ENCODE data around the gene SP2. TPM values are rescaled to one million over a fixed set of nuclear protein-coding genes. Genes with fewer than 3 reads are reported as not detected.

SP2 gene
- total and polyA plus RNA-seq, 2 donors (not counting 1 experiment from before 2014, with no cell fraction given) = 1.5 to 2.6 TPM

DNA sequence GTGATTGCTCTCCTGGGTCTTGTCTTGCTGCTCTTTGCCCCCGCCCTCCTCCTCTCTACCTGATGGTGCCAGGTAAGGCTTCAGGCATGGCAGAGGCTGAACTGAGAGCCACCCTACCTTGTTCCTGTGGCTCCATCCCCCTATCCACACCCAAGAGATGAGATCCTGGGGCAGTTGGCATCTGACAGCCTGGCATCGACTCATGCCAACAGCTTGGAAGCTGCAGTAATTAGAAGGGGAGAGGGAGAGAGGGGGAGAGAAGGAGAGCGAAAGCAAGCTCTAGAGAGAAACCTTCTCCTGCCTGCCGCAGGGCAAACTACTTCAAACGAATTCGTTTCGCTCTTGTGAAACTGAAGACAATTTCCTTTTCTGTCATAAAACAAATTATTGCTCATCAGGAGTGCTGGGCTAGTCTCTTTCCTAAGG is 31.2 kb upstream of the SP2 start:
- Histone ChIP-seq H3K9me3 (ENCODE audit: control insufficient read depth, insufficient read depth, low read depth, low read length) (no peaks in the 10 kb centered on the region), H3K9ac (ENCODE audit: insufficient read depth, low read length) (no peak overlapping the region), H3K27ac (ENCODE audit: insufficient read depth, low read length) (no peak overlapping the region), H3K4me1 (ENCODE audit: control insufficient read depth, extremely low read depth, insufficient read depth, low read length) (peaks cover 6% of the 10 kb centered on the region), H3K27me3 (ENCODE audit: control insufficient read depth, insufficient read depth, low read length) (peaks cover 11% of the 10 kb centered on the region), H2AFZ (ENCODE audit: low read length) (no peak overlapping the region), H3K4me3 (replicated peaks in 1 of 4; ENCODE audit: control extremely low read depth in 1 of 4, insufficient read depth in 1 of 4, low read depth in 3 of 4, low read length in 4 of 4) (no peak overlapping the region), H4K20me1 (ENCODE audit: control insufficient read depth, extremely low read depth, insufficient read depth, low read length) (no peaks in the 10 kb centered on the region), H3K4me2 (ENCODE audit: extremely low read depth, insufficient read depth, low read length) (no peak overlapping the region), H3K36me3 (ENCODE audit: control insufficient read depth, insufficient read depth, low read length) (no peaks in the 10 kb centered on the region), H3K79me2 (ENCODE audit: control insufficient read depth, insufficient read depth, low read length) (no peaks in the 10 kb centered on the region)
- DNase-seq (ENCODE audit: low read depth in 2 of 2) = no peak
- TF ChIP-seq, protein P1, sequence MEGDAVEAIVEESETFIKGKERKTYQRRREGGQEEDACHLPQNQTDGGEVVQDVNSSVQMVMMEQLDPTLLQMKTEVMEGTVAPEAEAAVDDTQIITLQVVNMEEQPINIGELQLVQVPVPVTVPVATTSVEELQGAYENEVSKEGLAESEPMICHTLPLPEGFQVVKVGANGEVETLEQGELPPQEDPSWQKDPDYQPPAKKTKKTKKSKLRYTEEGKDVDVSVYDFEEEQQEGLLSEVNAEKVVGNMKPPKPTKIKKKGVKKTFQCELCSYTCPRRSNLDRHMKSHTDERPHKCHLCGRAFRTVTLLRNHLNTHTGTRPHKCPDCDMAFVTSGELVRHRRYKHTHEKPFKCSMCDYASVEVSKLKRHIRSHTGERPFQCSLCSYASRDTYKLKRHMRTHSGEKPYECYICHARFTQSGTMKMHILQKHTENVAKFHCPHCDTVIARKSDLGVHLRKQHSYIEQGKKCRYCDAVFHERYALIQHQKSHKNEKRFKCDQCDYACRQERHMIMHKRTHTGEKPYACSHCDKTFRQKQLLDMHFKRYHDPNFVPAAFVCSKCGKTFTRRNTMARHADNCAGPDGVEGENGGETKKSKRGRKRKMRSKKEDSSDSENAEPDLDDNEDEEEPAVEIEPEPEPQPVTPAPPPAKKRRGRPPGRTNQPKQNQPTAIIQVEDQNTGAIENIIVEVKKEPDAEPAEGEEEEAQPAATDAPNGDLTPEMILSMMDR (conservative IDR thresholded peaks at IDR 0.05 in 1 of 2, IDR thresholded peaks at IDR 0.05 in 1 of 2; ENCODE audit: low read depth in 1 of 2, low read length in 2 of 2) = no peak
- no peak for TF ChIP-seq EZH2 (IDR thresholded peaks at IDR 0.05; ENCODE audit: low read length, missing control alignments)

- Histone ChIP-seq H4K20me1 (ENCODE audit: control insufficient read depth, extremely low read depth, insufficient read depth, low read length) (no peaks in the 10 kb centered on the region), H3K9me3 (ENCODE audit: control insufficient read depth, insufficient read depth, low read depth, low read length) (no peaks in the 10 kb centered on the region), H3K4me2 (ENCODE audit: extremely low read depth, insufficient read depth, low read length) (no peak overlapping the region), H3K9ac (ENCODE audit: insufficient read depth, low read length) (no peak overlapping the region), H3K4me3 (replicated peaks in 1 of 4; ENCODE audit: control extremely low read depth in 1 of 4, insufficient read depth in 1 of 4, low read depth in 3 of 4, low read length in 4 of 4) (no peak overlapping the region), H2AFZ (ENCODE audit: low read length) (no peak overlapping the region), H3K27ac (ENCODE audit: insufficient read depth, low read length) (no peak overlapping the region), H3K36me3 (ENCODE audit: control insufficient read depth, insufficient read depth, low read length) (no peaks in the 10 kb centered on the region), H3K79me2 (ENCODE audit: control insufficient read depth, insufficient read depth, low read length) (no peaks in the 10 kb centered on the region), H3K4me1 (ENCODE audit: control insufficient read depth, extremely low read depth, insufficient read depth, low read length) (peaks cover 6% of the 10 kb centered on the region), H3K27me3 (ENCODE audit: control insufficient read depth, insufficient read depth, low read length) (peaks cover 26% of the 10 kb centered on the region)
- DNase-seq (ENCODE audit: low read depth in 2 of 2) = peak; percentile 18 to 27
- no peak for TF ChIP-seq EZH2 (IDR thresholded peaks at IDR 0.05; ENCODE audit: low read length, missing control alignments)
- TF ChIP-seq, protein P1 (conservative IDR thresholded peaks at IDR 0.05 in 1 of 2, IDR thresholded peaks at IDR 0.05 in 1 of 2; ENCODE audit: low read depth in 1 of 2, low read length in 2 of 2) = no peak
These were observed 29.1 kb upstream of the SP2 start for GRCh38 chr17:47866941-47867340.

- DNase-seq (ENCODE audit: low read depth in 2 of 2) = no peak
- no peak for TF ChIP-seq EZH2 (IDR thresholded peaks at IDR 0.05; ENCODE audit: low read length, missing control alignments)
- H3K4me2 ChIP-seq (ENCODE audit: extremely low read depth, insufficient read depth, low read length) = no peak overlapping the region
- H3K79me2 ChIP-seq (ENCODE audit: control insufficient read depth, insufficient read depth, low read length) = no peaks in the 10 kb centered on the region
- H3K9me3 ChIP-seq (ENCODE audit: control insufficient read depth, insufficient read depth, low read depth, low read length) = no peaks in the 10 kb centered on the region
- H3K27me3 ChIP-seq (ENCODE audit: control insufficient read depth, insufficient read depth, low read length) = peaks cover 32% of the 10 kb centered on the region
- H4K20me1 ChIP-seq (ENCODE audit: control insufficient read depth, extremely low read depth, insufficient read depth, low read length) = no peaks in the 10 kb centered on the region
- H3K4me1 ChIP-seq (ENCODE audit: control insufficient read depth, extremely low read depth, insufficient read depth, low read length) = peaks cover under 1% of the 10 kb centered on the region
- no peak overlapping the region for H3K27ac ChIP-seq (ENCODE audit: insufficient read depth, low read length)
- H2AFZ ChIP-seq (ENCODE audit: low read length) = no peak overlapping the region
- H3K4me3 ChIP-seq (replicated peaks in 1 of 4; ENCODE audit: control extremely low read depth in 1 of 4, insufficient read depth in 1 of 4, low read depth in 3 of 4, low read length in 4 of 4) = no peak overlapping the region
- no peaks in the 10 kb centered on the region for H3K36me3 ChIP-seq (ENCODE audit: control insufficient read depth, insufficient read depth, low read length)
- no peak overlapping the region for H3K9ac ChIP-seq (ENCODE audit: insufficient read depth, low read length)
These were observed 28.1 kb upstream of the SP2 start for GRCh38 chr17:47867813-47868533.
